Ovary (tissue), 3 donors: ENCODE data around the gene VGF.

ENCODE experiments used
- POLR2A ChIP-seq: fragments of 450-650 bp; IDR thresholded peaks from one replicate; pipeline ENCODE4 v1.6.1; 2017; ENCODE audit warnings: antibody characterized with exemption, mild to moderate bottlenecking, moderate library complexity
- TF ChIP-seq, protein P1 (sequence below), 3 donors: fragments of 450-650 bp in 2 of 3; fragments of 200-600 bp in 1 of 3; IDR thresholded peaks; one replicate each; pipeline versions ENCODE4 v1.5.1 to v1.8.0; 2016 to 2022; ENCODE audit warnings: antibody characterized with exemption in 3 of 3, mild to moderate bottlenecking in 1 of 3
- donor health status: DM: no; HTN: no; CAD: no.

DNA sequence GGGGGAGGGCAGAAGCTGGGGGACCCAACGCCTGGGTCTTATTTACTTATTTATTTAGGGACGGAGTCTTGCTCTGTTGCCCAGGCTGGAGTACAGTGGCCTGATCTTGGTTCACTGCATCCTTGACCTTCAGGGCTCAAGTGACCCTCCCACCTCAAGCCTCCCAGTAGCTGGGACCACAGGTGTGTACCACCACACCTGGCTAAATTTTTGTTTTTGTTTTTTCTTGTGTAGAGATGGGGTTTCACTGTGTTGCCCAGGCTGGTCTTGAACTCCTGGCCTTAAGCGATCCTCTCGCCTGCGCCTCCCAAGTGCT lies 37.2 kb upstream of the VGF start:
- TF ChIP-seq, protein P1, sequence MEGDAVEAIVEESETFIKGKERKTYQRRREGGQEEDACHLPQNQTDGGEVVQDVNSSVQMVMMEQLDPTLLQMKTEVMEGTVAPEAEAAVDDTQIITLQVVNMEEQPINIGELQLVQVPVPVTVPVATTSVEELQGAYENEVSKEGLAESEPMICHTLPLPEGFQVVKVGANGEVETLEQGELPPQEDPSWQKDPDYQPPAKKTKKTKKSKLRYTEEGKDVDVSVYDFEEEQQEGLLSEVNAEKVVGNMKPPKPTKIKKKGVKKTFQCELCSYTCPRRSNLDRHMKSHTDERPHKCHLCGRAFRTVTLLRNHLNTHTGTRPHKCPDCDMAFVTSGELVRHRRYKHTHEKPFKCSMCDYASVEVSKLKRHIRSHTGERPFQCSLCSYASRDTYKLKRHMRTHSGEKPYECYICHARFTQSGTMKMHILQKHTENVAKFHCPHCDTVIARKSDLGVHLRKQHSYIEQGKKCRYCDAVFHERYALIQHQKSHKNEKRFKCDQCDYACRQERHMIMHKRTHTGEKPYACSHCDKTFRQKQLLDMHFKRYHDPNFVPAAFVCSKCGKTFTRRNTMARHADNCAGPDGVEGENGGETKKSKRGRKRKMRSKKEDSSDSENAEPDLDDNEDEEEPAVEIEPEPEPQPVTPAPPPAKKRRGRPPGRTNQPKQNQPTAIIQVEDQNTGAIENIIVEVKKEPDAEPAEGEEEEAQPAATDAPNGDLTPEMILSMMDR (IDR thresholded peaks at IDR 0.05): no peak
- no peak for TF ChIP-seq POLR2A
